Measurements from ENCODE around the gene CLEC3B.

DNA sequence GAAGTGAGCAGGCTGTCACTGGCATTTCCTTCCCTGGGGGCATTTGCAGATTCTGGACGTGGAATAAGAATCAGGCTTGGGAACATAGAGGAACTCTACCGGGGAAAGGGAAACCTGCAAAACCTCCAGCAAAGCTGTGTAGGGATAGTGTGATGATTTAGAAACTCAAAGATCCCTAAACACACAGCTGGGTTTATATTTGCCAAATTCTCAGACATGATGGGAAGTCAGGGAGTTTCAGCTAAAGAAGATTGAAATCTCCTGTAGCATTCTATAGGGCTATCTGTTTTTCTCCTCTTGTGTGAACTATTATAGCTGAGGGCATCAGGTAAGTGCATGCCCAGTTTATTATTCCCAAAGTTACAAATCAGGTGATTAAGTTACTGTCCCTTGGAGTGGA, 9.2 kb upstream of the CLEC3B start:
- TF ChIP-seq EZH2phosphoT487 (IDR thresholded peaks at IDR 0.05; ENCODE audit: borderline replicate concordance, low read length) (no peak), CTCF (IDR thresholded peaks at IDR 0.05; ENCODE audit: low read depth, low read length, poor library complexity, severe bottlenecking) (no peak)
